Uterus (tissue), 4 donors: ENCODE data around the gene SUGCT. TPM values are rescaled to one million over a fixed set of nuclear protein-coding genes. Genes with fewer than 3 reads are reported as not detected.
A peak's percentile ranks its signal among the peaks of the same experiment; 100 is the strongest.

ENCODE experiments used
- DNase-seq, 2 donors: peaks; one replicate each; pipeline ENCODE4 v3.0.0-alpha.2; 2019 to 2020
- H3K27ac ChIP-seq, 2 donors: fragments of 200-600 bp; sonication (generic); 1 replicate in 1 of 2; 2 replicates in 1 of 2; pipeline ENCODE4 v1.5.1; 2016 to 2018
- H3K27me3 ChIP-seq, 2 donors: fragments of 200-600 bp; sonication (generic); one replicate each; pipeline ENCODE4 v1.5.1; 2018 to 2019; ENCODE audit warnings: control low read depth in 1 of 2
- H3K36me3 ChIP-seq, 2 donors: fragments of 200-600 bp; sonication (generic); one replicate each; pipeline ENCODE4 v1.5.1; 2019; ENCODE audit warnings: control low read depth in 1 of 2
- H3K4me1 ChIP-seq, 2 donors: fragments of 200-600 bp; sonication (generic); one replicate each; pipeline ENCODE4 v1.5.1; 2018 to 2019; ENCODE audit warnings: control low read depth in 1 of 2
- H3K4me3 ChIP-seq, 2 donors: fragments of 200-600 bp; sonication (generic); 1 replicate in 1 of 2; 2 replicates in 1 of 2; pipeline ENCODE4 v1.5.1; 2018 to 2019; ENCODE audit warnings: mild to moderate bottlenecking in 1 of 2
- H3K9me3 ChIP-seq, 2 donors: fragments of 200-600 bp; sonication (generic); one replicate each; pipeline ENCODE4 v1.5.1; 2019; ENCODE audit warnings: control low read depth in 1 of 2
- POLR2A ChIP-seq, 2 donors: fragments of 450-650 bp; IDR thresholded peaks; one replicate each; pipeline ENCODE4 v1.6.1; 2016; ENCODE audit warnings: antibody characterized with exemption in 2 of 2, mild to moderate bottlenecking in 1 of 2, moderate library complexity in 1 of 2
- intact Hi-C: fragments of 100-400 bp; cut with DNase I; formaldehyde crosslinking; loops from one replicate; pipeline ENCODE4 v1.15.1; 2023; ENCODE audit warnings: low total_unique reads
- total RNA-seq, 4 donors: library from RNA; depleted of rRNA in 3 of 4; stranded (reverse); fragments of >200 nt in 3 of 4; gene quantifications; one replicate each; pipeline versions ENCODE4 v1.1.0 to v1.2.4, GENCODE V29; 2014 to 2023
- TF ChIP-seq, protein P1 (sequence below), 4 experiments: fragments of 200-600 bp in 2 of 4; fragments of 450-650 bp in 2 of 4; sonication (generic) in 2 of 4; IDR thresholded peaks; one replicate each; pipeline ENCODE4 v1.5.1; 2016 to 2019; ENCODE audit warnings: antibody characterized with exemption in 4 of 4, mild to moderate bottlenecking in 2 of 4, moderate library complexity in 1 of 4
- donor health status: DM: yes; HTN: yes; CAD: no.

SUGCT gene
- total RNA-seq, 4 donors from 2014 or later = 2.0 to 9.6 (median 6.3) TPM; not detected in 1

DNA sequence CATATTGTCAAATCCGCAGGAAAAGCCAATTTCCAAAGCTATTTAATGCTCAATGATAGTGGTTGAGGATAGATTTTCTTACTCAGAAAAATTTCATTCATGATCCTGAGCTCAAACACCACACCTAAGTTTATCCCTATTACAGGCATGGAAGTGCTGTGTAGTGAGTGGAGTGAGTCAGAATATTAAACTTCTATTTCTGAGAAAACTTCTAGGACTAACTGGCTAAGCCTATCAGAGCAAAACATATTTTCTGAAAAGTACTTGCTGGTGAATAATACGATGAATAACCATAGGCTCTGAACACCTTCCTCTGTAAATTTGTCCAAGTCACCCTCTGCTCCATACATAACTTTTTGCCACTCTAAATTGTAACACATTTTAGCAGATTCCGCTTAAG lies 221.5 kb downstream of the SUGCT start:
- Histone ChIP-seq H3K4me1 (no peaks in the 10 kb centered on the region), H3K36me3 (no peaks in the 10 kb centered on the region), H3K27ac (peak overlapping the region in 1 of 2 donors; percentile 8), H3K4me3 (no peak overlapping the region), H3K27me3 (no peaks in the 10 kb centered on the region), H3K9me3 (no peaks in the 10 kb centered on the region)
- intact Hi-C loops = no loop called here
- TF ChIP-seq, protein P1, sequence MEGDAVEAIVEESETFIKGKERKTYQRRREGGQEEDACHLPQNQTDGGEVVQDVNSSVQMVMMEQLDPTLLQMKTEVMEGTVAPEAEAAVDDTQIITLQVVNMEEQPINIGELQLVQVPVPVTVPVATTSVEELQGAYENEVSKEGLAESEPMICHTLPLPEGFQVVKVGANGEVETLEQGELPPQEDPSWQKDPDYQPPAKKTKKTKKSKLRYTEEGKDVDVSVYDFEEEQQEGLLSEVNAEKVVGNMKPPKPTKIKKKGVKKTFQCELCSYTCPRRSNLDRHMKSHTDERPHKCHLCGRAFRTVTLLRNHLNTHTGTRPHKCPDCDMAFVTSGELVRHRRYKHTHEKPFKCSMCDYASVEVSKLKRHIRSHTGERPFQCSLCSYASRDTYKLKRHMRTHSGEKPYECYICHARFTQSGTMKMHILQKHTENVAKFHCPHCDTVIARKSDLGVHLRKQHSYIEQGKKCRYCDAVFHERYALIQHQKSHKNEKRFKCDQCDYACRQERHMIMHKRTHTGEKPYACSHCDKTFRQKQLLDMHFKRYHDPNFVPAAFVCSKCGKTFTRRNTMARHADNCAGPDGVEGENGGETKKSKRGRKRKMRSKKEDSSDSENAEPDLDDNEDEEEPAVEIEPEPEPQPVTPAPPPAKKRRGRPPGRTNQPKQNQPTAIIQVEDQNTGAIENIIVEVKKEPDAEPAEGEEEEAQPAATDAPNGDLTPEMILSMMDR (IDR thresholded peaks at IDR 0.05) = no peak
- TF ChIP-seq POLR2A (IDR thresholded peaks at IDR 0.05) = no peak
- no peak for DNase-seq

DNA sequence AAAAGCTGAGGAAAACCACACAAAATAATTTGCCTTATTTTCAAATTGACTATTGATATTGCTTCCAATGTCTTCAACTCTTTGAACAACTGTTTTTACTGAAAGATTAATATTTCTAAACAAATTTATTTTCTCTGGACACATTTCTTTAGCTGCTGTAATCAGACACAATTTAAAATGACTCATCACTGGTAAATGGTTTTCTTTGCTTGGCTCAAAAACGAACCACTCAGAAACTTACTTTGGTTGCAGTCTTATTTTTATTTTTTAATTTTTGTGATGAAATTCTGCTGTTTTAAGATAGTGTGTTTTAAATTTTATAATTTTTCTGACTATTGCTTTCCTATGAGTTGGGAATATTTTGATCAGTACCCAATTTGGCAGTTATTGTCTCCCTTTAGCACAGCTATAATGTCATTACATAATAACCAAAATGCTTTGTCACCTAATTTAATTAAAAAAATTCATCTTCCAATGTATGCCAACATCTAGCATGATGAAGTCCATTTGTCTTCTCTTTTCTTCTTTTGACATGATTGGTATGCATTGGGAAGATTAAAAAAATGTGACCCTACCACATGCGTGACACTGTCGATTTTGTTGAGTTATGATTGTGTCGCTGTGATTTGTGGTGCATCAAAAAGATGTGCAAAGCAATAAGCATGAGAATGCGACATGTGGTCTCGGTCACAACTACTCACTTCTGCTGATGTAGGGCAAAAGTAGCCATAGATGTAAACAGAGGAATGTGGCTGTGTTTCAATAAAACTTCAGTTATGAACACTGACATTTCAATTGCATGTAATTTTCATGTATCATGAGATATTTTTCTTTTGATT lies 222.3 kb downstream of the SUGCT start:
- Histone ChIP-seq H3K9me3 (no peaks in the 10 kb centered on the region), H3K4me1 (no peaks in the 10 kb centered on the region), H3K36me3 (no peaks in the 10 kb centered on the region), H3K27me3 (no peaks in the 10 kb centered on the region), H3K4me3 (no peak overlapping the region), H3K27ac (peak overlapping the region in 1 of 2 donors; percentile 8)
- TF ChIP-seq, protein P1 (IDR thresholded peaks at IDR 0.05) = no peak
- TF ChIP-seq POLR2A (IDR thresholded peaks at IDR 0.05) = no peak
- no peak for DNase-seq
- intact Hi-C loops = no loop called here

DNA sequence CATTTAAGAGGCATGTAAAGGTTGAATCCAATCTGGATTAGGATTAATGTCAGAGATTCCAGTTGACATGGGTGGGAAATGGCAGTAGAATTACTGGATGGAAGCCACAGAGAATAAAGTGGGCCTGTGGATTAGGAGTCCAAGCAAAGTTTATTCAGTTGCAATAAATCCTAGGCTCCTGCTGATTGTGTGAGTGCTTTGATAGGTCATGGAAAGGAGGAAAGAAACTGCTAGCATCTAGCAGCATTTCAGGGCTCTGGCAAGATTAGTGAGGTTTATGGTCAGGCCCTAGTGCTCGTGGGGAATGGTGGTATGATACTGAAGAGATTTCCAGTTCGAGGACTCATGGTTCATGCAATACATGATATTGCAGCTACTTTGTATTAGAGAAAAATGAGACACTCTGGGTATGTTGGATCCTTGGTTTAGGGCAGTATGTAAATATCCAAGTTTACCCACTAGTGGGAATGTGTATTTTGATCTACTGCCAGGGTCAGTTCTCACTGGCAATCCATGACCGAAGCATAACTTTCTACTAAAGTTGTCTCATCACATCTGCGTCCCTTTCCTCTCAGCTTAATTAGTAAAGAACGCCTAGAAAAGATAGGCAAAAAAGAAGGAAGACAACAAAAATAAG lies 235.0 kb downstream of the SUGCT start:
- no peak overlapping the region for H3K27ac ChIP-seq
- no peaks in the 10 kb centered on the region for H3K27me3 ChIP-seq
- H3K36me3 ChIP-seq = no peaks in the 10 kb centered on the region
- TF ChIP-seq POLR2A (IDR thresholded peaks at IDR 0.05) = no peak
- TF ChIP-seq, protein P1 (IDR thresholded peaks at IDR 0.05) = no peak
- no peak for DNase-seq
- intact Hi-C loops = no loop called here
- H3K4me3 ChIP-seq = no peak overlapping the region
- no peaks in the 10 kb centered on the region for H3K9me3 ChIP-seq
- H3K4me1 ChIP-seq = no peaks in the 10 kb centered on the region

DNA sequence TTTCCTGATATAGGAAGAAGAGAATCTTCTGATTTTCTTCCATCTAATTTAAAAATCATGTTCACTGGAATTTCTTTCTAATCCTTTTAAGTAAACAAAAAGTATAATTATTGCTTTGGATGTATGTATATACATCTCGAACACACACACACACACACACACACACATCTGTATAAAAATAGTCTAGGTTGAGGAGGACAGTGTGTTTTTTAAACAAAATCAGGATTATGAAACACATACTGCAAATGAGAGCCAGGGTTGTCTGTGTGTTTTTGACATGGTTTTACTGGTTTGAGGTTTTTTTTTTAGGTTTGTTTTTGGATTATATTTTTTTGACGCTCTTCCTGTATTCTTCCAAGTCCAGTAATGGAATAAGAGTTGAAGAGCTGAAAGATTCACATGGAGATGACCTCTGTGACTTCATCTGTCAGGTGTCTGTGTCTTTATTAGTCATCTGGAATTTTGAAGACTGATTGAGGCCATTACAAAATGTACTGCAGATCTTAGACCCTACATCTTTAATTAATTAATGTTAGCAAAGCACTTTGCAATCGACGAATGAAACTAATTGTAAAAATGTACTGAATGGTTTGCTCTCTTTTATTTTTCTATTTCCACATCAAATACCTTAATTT lies 237.1 kb downstream of the SUGCT start:
- intact Hi-C loops = no loop called here
- Histone ChIP-seq H3K27me3 (no peaks in the 10 kb centered on the region), H3K4me3 (no peak overlapping the region), H3K36me3 (no peaks in the 10 kb centered on the region), H3K9me3 (no peaks in the 10 kb centered on the region), H3K4me1 (no peaks in the 10 kb centered on the region), H3K27ac (no peak overlapping the region)
- TF ChIP-seq POLR2A (IDR thresholded peaks at IDR 0.05) = no peak
- TF ChIP-seq, protein P1 (IDR thresholded peaks at IDR 0.05) = no peak
- DNase-seq = no peak

DNA sequence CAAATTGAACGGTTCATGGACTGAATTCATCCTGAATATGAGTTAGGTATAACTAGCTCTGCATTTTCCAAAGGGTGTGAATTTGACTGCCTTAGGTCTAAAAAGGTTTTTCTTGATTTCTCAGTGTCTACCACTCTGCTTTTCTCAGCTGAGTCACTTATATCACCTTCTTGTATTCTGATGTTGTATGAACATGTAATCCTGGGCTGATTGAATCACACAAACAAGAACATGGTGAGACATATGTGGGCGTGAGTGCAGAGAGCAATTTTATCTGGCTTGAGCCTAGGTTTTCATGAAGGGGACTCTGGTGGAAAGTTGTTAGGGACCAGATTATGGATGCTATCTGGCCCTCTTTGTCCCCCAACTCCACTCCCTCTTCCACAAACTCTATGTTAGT lies 239.8 kb downstream of the SUGCT start:
- intact Hi-C loops = no loop called here

More for the DNA sequence above, 239.8 kb downstream of the SUGCT start:
- Histone ChIP-seq H3K36me3 (no peaks in the 10 kb centered on the region), H3K4me3 (no peak overlapping the region), H3K4me1 (no peaks in the 10 kb centered on the region), H3K27me3 (no peaks in the 10 kb centered on the region), H3K9me3 (no peaks in the 10 kb centered on the region), H3K27ac (no peak overlapping the region)
- no peak for DNase-seq
- TF ChIP-seq, protein P1 (IDR thresholded peaks at IDR 0.05) = no peak
- no peak for TF ChIP-seq POLR2A (IDR thresholded peaks at IDR 0.05)
